ENCODE results near the gene SCLY.

SCLY gene

DNA sequence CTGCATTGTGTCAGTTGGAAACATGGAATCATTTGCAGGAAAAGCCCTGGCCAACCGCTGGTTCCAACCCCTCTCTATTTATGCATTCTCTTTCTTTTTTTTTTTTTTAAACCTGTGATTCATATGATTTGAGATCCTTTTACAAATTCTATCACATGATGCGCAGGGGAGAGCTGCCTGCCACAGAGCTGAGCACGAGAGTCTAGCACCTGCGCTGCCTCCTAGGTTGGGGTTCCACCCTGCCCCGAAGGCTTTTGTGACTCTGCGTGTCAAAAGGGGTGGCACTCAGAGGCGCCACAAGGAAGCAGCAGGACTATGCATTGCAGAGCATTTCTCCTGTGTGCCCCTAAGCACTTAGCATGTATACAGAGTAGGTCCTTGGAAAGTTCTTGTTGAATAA is 22.0 kb downstream of the SCLY start:
- Histone ChIP-seq H3K27me3 (ENCODE audit: control insufficient read depth in 1 of 2, insufficient read depth in 2 of 2, low read length in 2 of 2) (no peaks in the 10 kb centered on the region), H3K27ac (ENCODE audit: low read depth, low read length) (no peak overlapping the region), H3K4me3 (ENCODE audit: low read depth in 1 of 2, low read length in 2 of 2) (no peak overlapping the region), H3K36me3 (ENCODE audit: control insufficient read depth in 1 of 2, insufficient read depth in 2 of 2, low read length in 2 of 2) (peaks cover 27 to 41% of the 10 kb centered on the region in 2 donors), H3K9me3 (ENCODE audit: control insufficient read depth in 1 of 2, low read length in 2 of 2) (no peaks in the 10 kb centered on the region), H3K4me1 (ENCODE audit: control insufficient read depth in 1 of 2, insufficient read depth in 2 of 2, low read length in 2 of 2) (no peaks in the 10 kb centered on the region), H3K9ac (ENCODE audit: low read depth in 1 of 2, low read length in 2 of 2) (no peak overlapping the region)

DNA sequence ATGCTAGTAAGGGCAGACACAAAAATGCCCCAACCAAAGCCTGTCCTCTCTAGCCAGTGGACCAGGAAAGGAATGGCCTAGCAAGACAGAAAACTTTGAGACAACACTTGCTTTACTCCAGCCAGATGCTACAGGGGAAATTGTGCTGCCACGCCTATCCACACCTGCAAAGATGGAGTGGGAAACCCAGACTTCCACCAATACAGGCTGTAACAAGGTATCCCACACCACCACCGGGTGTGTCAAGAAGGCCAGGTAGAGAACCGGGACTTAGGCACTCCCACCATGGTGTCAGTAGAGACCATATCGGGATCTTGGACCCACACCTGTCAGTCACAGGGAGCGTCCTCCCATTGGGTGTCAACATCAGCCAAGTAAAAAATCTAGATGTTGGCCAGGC is 23.1 kb downstream of the SCLY start:
- no peak overlapping the region for H3K4me3 ChIP-seq (ENCODE audit: low read depth in 1 of 2, low read length in 2 of 2)
- no peaks in the 10 kb centered on the region for H3K27me3 ChIP-seq (ENCODE audit: control insufficient read depth in 1 of 2, insufficient read depth in 2 of 2, low read length in 2 of 2)
- H3K27ac ChIP-seq (ENCODE audit: low read depth, low read length) = no peak overlapping the region
- H3K9me3 ChIP-seq (ENCODE audit: control insufficient read depth in 1 of 2, low read length in 2 of 2) = no peaks in the 10 kb centered on the region
- H3K36me3 ChIP-seq (ENCODE audit: control insufficient read depth in 1 of 2, insufficient read depth in 2 of 2, low read length in 2 of 2) = peaks cover 27 to 41% of the 10 kb centered on the region in 2 donors
- no peaks in the 10 kb centered on the region for H3K4me1 ChIP-seq (ENCODE audit: control insufficient read depth in 1 of 2, insufficient read depth in 2 of 2, low read length in 2 of 2)
- no peak overlapping the region for H3K9ac ChIP-seq (ENCODE audit: low read depth in 1 of 2, low read length in 2 of 2)

DNA sequence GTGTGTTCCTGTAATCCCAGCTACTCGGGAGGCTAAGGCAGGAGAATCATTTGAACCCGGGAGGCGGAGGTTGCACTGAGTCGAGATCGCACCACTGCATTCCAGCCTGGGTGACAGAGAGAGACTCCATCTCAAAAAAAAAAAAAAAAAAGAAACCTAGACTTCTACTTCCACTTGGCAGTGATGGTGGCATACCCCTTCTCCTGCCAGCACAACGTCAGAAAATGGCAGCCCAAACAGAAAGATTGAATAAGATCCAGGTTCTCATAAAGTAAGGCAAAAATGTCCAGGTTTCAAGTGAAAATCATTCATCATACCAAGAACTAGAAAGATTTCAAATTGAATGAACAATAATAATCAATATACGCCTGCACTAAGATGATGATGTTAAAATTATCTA is 24.0 kb downstream of the SCLY start:
- no peak overlapping the region for H3K4me3 ChIP-seq (ENCODE audit: low read depth in 1 of 2, low read length in 2 of 2)
- H3K4me1 ChIP-seq (ENCODE audit: control insufficient read depth in 1 of 2, insufficient read depth in 2 of 2, low read length in 2 of 2) = no peaks in the 10 kb centered on the region
- peaks cover 27 to 41% of the 10 kb centered on the region in 2 donors for H3K36me3 ChIP-seq (ENCODE audit: control insufficient read depth in 1 of 2, insufficient read depth in 2 of 2, low read length in 2 of 2)
- no peaks in the 10 kb centered on the region for H3K9me3 ChIP-seq (ENCODE audit: control insufficient read depth in 1 of 2, low read length in 2 of 2)
- no peaks in the 10 kb centered on the region for H3K27me3 ChIP-seq (ENCODE audit: control insufficient read depth in 1 of 2, insufficient read depth in 2 of 2, low read length in 2 of 2)
- H3K27ac ChIP-seq (ENCODE audit: low read depth, low read length) = no peak overlapping the region
- H3K9ac ChIP-seq (ENCODE audit: low read depth in 1 of 2, low read length in 2 of 2) = no peak overlapping the region

DNA sequence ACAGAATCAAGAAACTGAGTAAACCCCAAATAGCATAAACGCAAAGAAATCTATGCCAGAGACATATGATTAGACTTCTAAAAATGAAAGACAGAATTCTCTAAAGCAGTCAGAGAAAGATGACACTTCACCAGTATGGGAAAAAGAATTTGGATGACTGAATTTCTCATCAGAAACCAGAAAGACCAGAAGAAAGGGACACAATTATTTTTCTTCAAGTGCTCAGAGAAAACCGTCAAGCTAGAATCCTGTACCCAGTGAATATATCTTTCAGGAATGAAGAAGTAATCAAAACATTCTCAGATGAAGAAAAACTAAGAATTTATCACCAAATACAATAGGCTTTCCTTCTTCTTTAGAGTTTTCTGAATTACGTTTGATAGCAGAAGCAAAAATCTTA is 25.1 kb downstream of the SCLY start:
- Histone ChIP-seq H3K27ac (ENCODE audit: low read depth, low read length) (no peak overlapping the region), H3K9ac (ENCODE audit: low read depth in 1 of 2, low read length in 2 of 2) (no peak overlapping the region), H3K36me3 (ENCODE audit: control insufficient read depth in 1 of 2, insufficient read depth in 2 of 2, low read length in 2 of 2) (peaks cover 23 to 38% of the 10 kb centered on the region in 2 donors), H3K4me3 (ENCODE audit: low read depth in 1 of 2, low read length in 2 of 2) (no peak overlapping the region), H3K9me3 (ENCODE audit: control insufficient read depth in 1 of 2, low read length in 2 of 2) (no peaks in the 10 kb centered on the region), H3K4me1 (ENCODE audit: control insufficient read depth in 1 of 2, insufficient read depth in 2 of 2, low read length in 2 of 2) (no peaks in the 10 kb centered on the region), H3K27me3 (ENCODE audit: control insufficient read depth in 1 of 2, insufficient read depth in 2 of 2, low read length in 2 of 2) (no peaks in the 10 kb centered on the region)

DNA sequence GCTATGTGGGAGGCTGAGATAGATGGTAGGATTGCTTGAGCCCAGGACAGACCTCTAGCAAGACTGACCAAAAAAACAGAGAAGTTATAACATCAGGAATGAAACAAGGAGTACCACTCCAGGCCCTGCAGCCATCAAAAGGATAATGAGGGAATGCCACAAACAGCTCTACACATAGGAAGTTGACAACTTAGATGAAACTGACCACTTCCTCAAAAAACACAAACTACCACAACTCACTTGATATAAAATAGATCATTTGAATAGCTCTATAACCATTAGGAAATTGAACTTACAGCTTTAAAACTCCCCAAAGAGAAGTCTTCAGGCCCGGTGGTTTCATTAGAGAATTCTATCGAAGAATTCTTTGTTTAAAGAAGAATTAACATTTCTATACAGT is 26.4 kb downstream of the SCLY start:
- Histone ChIP-seq H3K9me3 (ENCODE audit: control insufficient read depth in 1 of 2, low read length in 2 of 2) (no peaks in the 10 kb centered on the region), H3K4me1 (ENCODE audit: control insufficient read depth in 1 of 2, insufficient read depth in 2 of 2, low read length in 2 of 2) (no peaks in the 10 kb centered on the region), H3K36me3 (ENCODE audit: control insufficient read depth in 1 of 2, insufficient read depth in 2 of 2, low read length in 2 of 2) (peaks cover 15 to 30% of the 10 kb centered on the region in 2 donors), H3K4me3 (ENCODE audit: low read depth in 1 of 2, low read length in 2 of 2) (no peak overlapping the region), H3K27ac (ENCODE audit: low read depth, low read length) (no peak overlapping the region), H3K9ac (ENCODE audit: low read depth in 1 of 2, low read length in 2 of 2) (no peak overlapping the region), H3K27me3 (ENCODE audit: control insufficient read depth in 1 of 2, insufficient read depth in 2 of 2, low read length in 2 of 2) (no peaks in the 10 kb centered on the region)

DNA sequence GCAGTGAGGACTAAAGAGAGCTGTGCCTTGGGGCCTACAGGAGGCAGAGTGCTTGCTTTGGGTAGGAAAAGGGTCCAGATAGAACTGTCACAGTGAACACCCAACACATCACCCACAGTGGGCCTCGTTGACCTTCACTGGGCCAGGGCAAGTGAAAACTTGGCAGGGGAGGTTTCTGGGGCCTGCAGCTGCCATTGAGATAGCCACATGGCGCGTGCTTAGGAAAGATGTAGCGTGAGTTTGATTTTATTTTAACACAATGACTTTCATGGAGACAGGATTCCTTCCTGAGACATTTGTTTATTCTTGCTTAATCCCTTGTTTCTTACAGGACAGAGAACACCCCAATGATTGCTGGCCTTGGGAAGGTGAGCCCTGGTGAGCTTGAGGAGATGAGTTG is 30.1 kb downstream of the SCLY start:
- Histone ChIP-seq H3K4me3 (ENCODE audit: low read depth in 1 of 2, low read length in 2 of 2) (no peak overlapping the region), H3K36me3 (ENCODE audit: control insufficient read depth in 1 of 2, insufficient read depth in 2 of 2, low read length in 2 of 2) (peaks cover 0 to 7% of the 10 kb centered on the region in 2 donors), H3K27ac (ENCODE audit: low read depth, low read length) (no peak overlapping the region), H3K9me3 (ENCODE audit: control insufficient read depth in 1 of 2, low read length in 2 of 2) (no peaks in the 10 kb centered on the region), H3K27me3 (ENCODE audit: control insufficient read depth in 1 of 2, insufficient read depth in 2 of 2, low read length in 2 of 2) (no peaks in the 10 kb centered on the region), H3K9ac (ENCODE audit: low read depth in 1 of 2, low read length in 2 of 2) (no peak overlapping the region), H3K4me1 (ENCODE audit: control insufficient read depth in 1 of 2, insufficient read depth in 2 of 2, low read length in 2 of 2) (no peaks in the 10 kb centered on the region)

DNA sequence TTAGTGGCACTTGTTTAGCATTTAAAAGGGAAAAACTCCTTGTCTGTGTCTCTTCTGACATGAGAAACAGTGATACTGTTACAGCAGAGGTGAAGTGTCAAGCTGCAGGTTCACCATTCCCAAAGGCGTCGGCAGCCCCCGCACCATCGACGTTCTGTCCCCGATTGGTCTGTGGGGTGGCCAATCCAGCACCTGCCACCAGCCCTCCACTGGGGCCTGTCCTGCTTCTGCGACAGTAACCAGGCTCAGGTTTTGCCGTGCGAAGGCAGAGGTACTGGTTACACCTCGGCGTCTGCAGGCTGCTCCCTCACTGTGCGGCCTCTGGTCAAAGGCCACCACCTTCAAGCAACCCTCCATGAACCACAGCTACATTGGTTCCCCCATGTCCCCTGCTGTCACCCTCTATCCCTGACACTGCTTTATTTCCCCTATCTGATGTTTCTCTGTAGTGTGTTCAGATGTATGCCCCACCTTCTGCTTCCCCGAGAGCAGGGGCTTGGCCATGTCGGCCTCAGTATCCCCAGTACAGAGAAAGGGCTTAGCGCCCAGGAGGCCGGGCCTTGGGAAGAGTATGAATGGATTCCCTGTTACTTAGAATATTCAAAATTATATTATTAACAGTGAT is 30.7 kb downstream of the SCLY start:
- Histone ChIP-seq H3K9me3 (ENCODE audit: control insufficient read depth in 1 of 2, low read length in 2 of 2) (no peaks in the 10 kb centered on the region), H3K9ac (ENCODE audit: low read depth in 1 of 2, low read length in 2 of 2) (no peak overlapping the region), H3K4me1 (ENCODE audit: control insufficient read depth in 1 of 2, insufficient read depth in 2 of 2, low read length in 2 of 2) (peaks cover 0 to 3% of the 10 kb centered on the region in 2 donors), H3K4me3 (ENCODE audit: low read depth in 1 of 2, low read length in 2 of 2) (no peak overlapping the region), H3K36me3 (ENCODE audit: control insufficient read depth in 1 of 2, insufficient read depth in 2 of 2, low read length in 2 of 2) (peaks cover 0 to 7% of the 10 kb centered on the region in 2 donors), H3K27me3 (ENCODE audit: control insufficient read depth in 1 of 2, insufficient read depth in 2 of 2, low read length in 2 of 2) (no peaks in the 10 kb centered on the region), H3K27ac (ENCODE audit: low read depth, low read length) (no peak overlapping the region)

DNA sequence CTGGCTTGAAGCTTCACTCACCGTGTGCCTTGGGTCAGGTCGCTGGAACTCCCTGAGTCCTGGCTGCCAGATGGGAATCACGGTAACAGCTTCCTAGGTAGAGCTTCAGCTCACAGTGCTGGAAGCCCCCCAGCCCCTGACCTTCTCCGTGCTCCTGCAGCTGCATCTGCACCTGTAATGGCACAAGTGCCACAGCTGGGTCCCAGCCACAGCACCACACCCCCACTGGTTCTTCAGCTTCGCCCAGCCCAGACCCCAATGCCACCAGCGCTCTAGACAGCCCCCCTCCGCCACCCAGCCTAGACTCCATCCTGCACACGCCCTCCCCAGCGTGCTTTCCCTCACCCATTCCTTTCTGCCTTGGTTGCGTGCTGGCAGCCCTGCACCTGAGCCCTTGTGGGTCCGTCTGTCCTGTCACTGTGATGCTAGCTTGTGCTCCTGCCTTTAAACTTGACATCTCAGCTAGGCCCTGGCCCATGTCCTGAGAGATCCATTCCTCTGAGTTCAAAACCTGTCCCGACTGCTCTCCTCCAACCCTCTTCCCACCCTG is 31.8 kb downstream of the SCLY start:
- Histone ChIP-seq H3K4me1 (ENCODE audit: control insufficient read depth in 1 of 2, insufficient read depth in 2 of 2, low read length in 2 of 2) (peaks cover 0 to 5% of the 10 kb centered on the region in 2 donors), H3K9ac (ENCODE audit: low read depth in 1 of 2, low read length in 2 of 2) (no peak overlapping the region), H3K27me3 (ENCODE audit: control insufficient read depth in 1 of 2, insufficient read depth in 2 of 2, low read length in 2 of 2) (no peaks in the 10 kb centered on the region), H3K27ac (ENCODE audit: low read depth, low read length) (no peak overlapping the region), H3K4me3 (ENCODE audit: low read depth in 1 of 2, low read length in 2 of 2) (no peak overlapping the region), H3K9me3 (ENCODE audit: control insufficient read depth in 1 of 2, low read length in 2 of 2) (no peaks in the 10 kb centered on the region), H3K36me3 (ENCODE audit: control insufficient read depth in 1 of 2, insufficient read depth in 2 of 2, low read length in 2 of 2) (peaks cover 0 to 7% of the 10 kb centered on the region in 2 donors)

DNA sequence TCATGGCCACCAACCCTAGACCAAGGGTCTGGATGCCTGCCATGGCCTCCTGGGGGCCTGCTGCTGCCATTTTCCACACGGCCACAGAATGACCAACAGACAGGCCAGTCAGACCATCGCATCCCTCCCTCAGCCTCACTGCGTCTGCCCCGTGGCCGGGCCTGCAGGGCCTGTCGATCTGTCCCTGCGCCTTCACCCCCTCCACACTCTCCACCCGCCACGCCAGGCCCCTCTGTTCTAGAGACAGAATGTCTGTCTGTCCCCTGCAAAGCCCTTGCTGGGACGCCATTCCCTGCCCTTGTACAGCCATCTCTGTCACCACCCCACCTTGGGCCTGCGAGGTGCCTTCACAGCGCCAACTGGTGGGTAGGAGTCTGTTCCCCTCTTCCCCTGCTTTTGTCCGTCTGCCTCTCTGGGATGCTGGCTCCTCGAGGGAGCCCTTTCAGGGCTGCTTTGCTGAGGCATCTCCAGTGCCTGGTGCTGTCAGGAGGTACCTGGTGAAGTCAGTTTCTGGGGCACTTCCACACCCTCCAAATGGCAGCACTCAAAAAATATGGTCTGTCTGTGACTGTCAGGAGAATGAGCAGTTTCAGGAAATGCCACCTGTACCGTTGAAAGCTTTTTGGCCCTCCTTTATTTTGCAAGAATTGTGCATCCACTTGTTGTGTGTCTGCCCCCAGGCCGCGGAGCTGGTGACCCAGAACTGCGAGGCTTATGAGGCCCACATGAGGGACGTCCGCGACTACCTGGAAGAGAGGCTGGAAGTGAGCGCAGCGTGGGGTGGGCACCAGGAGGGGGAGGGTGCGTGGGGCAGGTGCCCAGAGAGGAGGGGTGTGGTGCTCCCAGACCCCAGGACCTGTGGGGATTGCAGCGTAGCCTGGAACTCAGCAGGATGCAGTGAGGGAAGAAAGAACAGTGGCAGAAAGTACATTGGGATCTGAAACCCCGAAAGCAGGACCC is 32.7 kb downstream of the SCLY start:
- Histone ChIP-seq H3K36me3 (ENCODE audit: control insufficient read depth in 1 of 2, insufficient read depth in 2 of 2, low read length in 2 of 2) (peaks cover 0 to 7% of the 10 kb centered on the region in 2 donors), H3K27ac (ENCODE audit: low read depth, low read length) (no peak overlapping the region), H3K9ac (ENCODE audit: low read depth in 1 of 2, low read length in 2 of 2) (no peak overlapping the region), H3K4me3 (ENCODE audit: low read depth in 1 of 2, low read length in 2 of 2) (no peak overlapping the region), H3K4me1 (ENCODE audit: control insufficient read depth in 1 of 2, insufficient read depth in 2 of 2, low read length in 2 of 2) (peaks cover 0 to 5% of the 10 kb centered on the region in 2 donors), H3K9me3 (ENCODE audit: control insufficient read depth in 1 of 2, low read length in 2 of 2) (no peaks in the 10 kb centered on the region), H3K27me3 (ENCODE audit: control insufficient read depth in 1 of 2, insufficient read depth in 2 of 2, low read length in 2 of 2) (no peaks in the 10 kb centered on the region)

DNA sequence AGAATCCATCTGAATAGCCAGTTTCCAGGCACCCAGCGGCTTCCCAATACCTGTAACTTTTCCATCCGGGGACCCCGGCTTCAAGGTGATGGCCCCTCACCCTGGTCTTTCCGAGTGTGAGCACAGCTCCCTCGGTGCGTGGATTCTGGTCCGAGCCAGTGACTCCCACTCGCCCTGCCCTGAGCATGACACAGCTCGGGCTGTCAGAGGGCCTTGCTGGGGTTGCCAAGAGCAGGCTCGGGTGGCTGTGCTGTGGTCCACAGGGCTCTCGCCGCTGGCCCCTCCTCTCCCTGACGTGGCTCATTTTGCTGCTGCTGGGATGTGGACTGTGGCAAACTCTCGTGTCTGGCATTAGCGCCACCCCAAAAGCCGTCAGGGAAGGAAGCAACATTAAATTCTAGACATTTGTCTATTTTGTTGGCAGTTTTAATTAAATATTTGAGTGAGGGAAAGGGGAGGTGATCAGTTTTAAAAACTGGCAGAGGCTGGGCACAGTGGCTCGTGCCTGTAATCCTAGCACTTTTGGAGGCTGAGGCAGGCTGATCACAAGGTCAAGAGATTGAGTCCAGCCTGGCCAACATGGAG is 33.7 kb downstream of the SCLY start:
- Histone ChIP-seq H3K36me3 (ENCODE audit: control insufficient read depth in 1 of 2, insufficient read depth in 2 of 2, low read length in 2 of 2) (peaks cover 0 to 7% of the 10 kb centered on the region in 2 donors), H3K27me3 (ENCODE audit: control insufficient read depth in 1 of 2, insufficient read depth in 2 of 2, low read length in 2 of 2) (no peaks in the 10 kb centered on the region), H3K9me3 (ENCODE audit: control insufficient read depth in 1 of 2, low read length in 2 of 2) (no peaks in the 10 kb centered on the region), H3K9ac (ENCODE audit: low read depth in 1 of 2, low read length in 2 of 2) (no peak overlapping the region), H3K27ac (ENCODE audit: low read depth, low read length) (no peak overlapping the region), H3K4me3 (ENCODE audit: low read depth in 1 of 2, low read length in 2 of 2) (no peak overlapping the region), H3K4me1 (ENCODE audit: control insufficient read depth in 1 of 2, insufficient read depth in 2 of 2, low read length in 2 of 2) (peaks cover 10 to 11% of the 10 kb centered on the region in 2 donors)
